Cortex of kidney (tissue), 1 donor: ENCODE measurements around the gene FAM227B.
"Not testable (repeated sequence)": the region's sequence is repeated elsewhere in the genome, so short reads cannot be mapped to it uniquely, and the experiment has no call there.

Experiments
- DNase-seq: peaks from one replicate; lab custom pipeline; 2025; lab: John Stamatoyannopoulos, UW

FAM227B gene

DNA sequence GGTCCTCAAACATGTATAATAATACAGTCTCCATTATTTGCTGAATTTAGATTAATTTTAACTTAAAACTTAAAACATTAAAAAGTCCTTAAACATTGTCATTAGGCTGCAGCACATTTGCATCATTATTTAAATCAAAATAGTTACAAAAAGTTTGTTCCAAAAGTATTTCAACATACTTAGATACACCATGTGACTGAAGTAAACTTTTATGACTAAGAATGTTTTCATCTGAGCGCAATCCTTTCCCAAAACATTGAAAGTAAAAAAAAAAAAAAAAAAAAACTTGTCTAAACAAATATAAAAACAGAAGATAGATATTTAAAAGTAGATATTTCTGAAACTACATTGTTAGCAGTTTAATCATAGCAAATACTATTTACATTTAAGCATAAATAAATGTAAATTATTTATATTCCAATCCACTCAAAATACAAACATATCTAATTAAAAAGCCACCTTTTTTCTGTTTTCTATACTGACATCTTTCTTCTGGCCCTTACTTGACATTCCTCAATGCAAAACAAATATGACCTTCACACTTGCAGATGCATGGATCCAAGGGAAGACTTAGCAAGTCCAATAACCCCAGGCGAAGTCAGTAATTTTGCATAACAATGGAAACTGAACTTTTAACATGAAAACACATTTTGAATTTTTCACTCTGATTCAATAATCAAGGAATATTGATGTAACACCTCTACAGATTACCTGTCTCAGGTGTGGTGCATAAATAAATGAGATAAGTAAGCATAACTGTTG, 10.3 kb downstream of the FAM227B start:
- DNase-seq: no peak

DNA sequence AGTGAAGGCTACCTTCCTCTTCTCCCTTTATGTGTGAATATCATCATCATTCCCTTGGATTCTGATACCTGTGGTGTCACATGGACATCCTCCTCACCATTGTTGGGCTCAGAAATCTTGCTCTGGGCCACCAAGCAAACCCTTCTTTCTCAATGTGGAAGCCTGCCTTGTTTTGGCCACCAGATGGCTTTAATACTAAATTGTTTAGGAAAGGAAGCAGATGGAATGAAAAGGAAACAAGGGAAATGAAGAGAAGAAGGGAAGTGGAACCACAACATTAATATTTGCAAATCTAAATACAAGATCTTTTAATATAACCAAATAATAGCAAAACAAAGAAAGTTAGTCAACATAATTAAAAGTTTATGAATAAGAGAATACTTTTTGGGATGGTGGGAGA, 14.0 kb downstream of the FAM227B start:
- DNase-seq: no peak

DNA sequence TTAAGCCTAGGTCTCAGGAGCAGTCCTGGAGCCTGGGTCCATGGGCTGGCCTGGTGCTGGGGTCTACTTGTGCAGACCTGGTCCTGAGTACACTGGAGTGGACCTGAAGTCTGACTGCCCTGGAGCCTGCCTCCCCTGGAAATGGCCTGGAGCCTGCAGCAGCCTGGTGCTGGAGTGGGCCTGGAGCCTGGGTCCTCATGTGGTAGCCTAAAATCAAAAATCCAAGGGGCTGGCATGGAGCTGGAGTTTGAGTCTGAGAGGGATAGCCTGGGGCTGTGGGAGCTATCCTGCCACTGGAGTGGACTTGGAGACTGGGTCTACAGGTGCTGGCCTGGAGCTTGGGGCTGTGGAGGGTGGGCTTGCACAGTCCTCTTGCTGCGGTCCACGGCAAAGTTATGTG, 15.0 kb downstream of the FAM227B start:
- DNase-seq: no peak

DNA sequence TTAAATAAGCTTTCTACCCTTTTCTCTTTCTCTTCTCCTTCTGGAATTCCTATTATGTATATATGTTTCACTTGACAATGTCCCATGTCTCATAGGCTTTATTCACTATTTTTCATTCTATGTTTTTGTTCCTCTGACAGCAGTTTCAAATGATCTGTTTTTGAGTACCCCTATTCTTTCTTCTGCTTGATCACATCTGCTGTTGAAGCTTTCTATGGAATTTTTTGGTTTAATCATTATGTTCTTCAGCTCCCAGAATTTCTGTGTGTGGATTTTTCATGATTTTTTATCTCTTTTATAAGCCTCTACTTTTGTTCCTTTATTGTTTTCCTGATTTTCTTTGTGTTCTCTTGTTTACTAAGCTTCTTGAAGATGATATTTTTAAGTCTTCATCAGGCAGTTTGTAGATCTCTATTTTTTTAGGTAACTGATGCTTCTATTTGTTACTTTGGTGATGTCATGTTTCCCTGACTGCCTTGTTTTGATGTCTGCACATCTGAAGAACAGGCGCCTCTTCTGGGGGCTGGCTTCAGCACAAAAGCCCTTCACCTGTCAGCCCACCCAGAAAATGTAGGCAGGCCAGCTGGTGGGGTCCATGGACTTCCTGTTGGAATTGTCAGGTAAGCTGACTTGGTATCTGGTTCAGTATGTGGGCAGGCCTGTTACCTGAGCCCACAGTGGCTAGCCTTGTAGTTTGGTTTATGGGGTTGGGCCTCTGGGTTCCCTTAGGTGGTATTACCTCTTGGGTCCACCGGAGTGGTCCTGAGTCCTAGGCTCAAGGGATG, 15.8 kb downstream of the FAM227B start:
- no peak for DNase-seq

DNA sequence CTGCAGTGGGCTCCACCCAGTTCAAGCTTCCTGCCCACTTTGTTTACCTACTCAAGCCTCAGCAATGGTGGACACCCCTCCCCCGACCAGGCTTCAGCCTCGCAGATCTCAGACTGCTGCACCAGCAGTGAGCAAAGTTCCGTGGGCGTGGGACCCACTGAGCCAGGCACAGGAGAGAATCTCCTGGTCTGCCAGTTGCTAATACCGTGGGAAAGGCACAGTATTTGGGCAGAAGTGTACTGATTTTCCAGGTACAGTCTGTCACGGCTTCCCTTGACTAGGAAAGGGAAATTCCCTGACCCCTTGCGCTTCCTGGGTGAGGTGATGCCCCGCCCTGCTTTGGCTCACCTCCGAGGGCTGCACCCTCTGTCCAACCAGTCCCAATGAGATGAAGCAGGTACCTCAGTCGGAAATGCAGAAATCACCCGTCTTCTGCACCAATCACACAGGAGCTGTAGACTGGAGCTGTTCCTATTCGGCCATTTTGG, 27.7 kb downstream of the FAM227B start:
- not testable (repeated sequence) for DNase-seq

DNA sequence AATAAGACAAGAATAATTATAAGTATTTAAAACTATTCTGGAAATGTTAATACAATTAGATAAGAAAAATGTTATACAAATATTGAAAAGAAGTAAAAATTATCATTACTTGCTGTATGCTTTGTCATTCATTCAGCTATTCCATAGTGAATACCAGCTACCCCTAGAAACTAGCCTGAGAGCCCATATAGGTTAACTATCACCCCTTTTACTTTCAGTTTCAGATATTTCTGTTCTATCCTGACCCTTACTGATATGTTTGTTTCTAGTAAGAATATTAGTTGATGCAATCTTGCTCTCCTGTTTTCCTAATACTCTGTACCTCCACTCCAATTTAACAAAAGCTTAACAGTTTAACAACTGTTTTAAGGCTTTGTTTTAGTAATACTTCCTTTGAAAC, 31.6 kb downstream of the FAM227B start:
- no peak for DNase-seq

DNA sequence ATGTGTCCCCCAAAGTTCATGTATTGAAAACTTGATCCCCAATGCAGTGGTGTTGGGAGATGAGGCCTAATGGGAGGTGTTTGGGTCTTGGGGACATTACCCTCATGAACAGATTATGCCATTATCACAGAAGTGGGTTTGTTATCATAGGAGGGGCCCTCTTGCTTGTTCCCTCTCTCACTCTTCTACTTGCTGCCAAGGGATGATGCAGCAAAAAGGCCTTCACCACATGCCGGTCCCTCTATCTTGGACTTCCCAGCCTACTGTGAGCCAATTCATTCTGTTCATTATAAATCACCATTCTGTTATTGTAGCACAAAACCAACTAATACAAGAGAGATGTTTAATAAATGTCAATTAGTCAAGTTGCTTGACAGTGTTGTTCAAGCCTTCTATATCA, 47.2 kb downstream of the FAM227B start:
- DNase-seq: no peak

DNA sequence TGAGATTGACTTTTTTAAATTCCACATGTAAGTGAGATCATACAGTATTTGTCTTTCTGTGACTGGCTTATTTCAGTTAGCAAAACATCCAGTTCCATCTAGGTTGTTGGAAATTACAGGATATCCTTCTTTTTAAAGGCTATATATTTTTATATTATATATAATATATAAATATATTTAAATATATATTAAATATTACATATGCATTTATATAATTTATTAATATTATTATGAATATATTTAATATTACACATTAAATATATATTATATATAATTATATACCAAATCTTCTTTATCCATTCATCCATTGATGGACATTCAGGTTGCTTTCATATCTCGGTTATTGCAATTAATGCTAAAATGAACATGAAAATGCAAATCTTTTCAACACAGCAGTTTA, 49.9 kb downstream of the FAM227B start:
- no peak for DNase-seq

DNA sequence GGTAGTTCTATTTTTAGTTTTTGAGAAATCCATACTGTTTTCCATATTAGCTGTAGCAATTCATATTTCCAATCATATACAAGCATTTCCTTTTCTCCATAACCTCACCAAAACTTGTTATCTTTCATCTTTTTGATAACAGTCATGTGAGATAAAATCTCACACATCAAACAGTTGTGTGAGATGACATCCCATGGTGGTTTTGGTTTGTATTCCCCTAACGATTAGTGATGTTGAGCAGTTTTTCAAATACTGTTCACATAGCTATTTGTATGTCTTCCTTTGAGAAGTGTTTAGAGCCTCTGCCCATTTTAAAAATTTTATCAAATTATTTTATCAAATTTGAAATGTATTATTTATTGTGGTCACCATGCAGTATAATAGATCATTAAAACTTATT, 50.4 kb downstream of the FAM227B start:
- DNase-seq: no peak

DNA sequence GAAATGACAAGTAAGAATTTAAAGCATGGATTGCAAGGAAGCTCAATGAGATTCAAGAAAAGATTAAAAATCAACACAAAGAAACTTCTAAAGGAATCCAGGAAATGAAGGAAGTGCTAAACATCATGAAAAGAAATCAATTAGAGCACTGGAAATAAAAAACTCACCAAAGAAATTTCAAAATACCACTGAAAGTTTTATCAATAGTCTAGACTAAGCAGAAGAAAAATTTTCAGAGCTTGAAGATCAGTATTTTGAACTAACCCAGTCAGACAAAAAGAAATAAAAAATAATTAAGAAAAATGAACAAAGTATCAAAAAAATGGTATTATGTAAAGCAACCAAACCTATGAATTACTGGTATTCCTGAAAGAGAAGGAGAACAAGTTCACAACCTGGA, 60.6 kb downstream of the FAM227B start:
- no peak for DNase-seq

DNA sequence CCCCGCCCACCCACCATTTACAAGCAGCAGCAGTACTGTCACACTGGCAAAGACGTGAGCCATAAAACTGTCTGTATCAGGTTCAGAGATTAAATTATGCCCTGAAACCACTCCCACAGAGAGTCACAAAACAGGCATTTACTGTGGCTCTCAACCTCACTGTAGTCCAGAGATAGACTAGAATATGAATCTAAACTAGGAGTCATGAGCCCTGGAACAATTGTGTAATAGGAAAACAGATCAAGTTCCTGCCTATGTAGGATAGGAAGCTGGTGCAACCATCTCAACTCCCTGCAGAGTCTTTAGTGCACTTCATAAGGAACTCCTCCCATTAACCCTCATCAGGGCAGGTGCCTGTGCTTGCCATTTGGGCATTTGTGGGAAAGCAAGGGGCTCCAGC, 61.7 kb downstream of the FAM227B start:
- DNase-seq: no peak

DNA sequence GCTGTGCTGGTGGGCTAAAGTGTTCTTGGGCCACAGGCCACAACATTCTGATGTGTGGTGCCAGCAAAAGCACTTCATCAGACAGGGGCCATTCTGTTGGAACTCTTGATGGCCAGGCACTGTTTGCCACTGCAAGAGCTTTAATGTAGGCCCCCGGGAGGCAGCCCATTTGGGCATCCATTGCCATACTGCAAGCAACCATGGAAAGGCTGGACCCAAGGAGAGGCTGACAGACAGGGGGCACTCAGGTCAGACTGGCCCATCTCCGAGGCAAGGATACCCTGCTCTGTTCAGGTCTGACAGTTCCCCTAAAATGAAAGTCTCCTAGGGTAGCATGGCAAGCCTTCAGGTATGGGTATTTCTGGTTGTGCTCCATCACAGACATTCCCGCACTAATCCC, 64.2 kb downstream of the FAM227B start:
- DNase-seq: no peak

DNA sequence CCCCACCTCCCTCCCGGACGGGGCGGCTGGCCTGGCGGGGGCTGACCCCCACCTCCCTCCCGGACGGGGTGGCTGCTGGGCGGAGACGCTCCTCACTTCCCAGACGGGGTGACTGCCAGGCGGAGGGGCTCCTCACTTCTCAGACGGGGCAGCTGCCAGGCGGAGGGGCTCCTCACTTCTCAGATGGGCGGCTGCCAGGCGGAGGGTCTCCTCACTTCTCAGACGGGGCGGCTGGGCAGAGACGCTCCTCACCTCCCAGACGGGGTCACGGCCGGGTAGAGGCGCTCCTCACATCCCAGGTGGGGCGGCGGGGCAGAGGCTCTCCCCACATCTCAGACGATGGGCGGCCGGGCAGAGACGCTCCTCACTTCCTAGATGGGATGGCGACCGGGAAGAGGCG, 70.3 kb downstream of the FAM227B start:
- DNase-seq: not testable (repeated sequence)

DNA sequence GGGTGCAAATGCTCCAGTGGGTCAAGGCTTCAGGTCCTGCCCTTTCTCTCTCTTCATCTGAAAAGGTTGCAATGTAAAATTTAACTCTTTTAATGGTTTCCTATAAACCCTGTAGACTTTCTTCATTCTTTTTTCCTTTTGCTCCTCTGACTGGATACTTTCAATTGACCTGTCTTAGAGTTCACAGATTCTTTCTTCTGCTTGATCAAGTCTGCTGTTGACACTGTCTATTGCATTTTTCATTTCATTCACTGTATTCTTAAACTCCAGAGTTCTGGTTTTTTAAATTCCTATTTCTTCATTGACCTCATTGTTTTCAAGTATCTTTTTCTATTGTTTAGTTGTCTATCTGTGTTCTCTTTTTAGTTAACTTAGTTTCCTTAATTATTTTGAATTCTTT, 82.1 kb downstream of the FAM227B start:
- no peak for DNase-seq

DNA sequence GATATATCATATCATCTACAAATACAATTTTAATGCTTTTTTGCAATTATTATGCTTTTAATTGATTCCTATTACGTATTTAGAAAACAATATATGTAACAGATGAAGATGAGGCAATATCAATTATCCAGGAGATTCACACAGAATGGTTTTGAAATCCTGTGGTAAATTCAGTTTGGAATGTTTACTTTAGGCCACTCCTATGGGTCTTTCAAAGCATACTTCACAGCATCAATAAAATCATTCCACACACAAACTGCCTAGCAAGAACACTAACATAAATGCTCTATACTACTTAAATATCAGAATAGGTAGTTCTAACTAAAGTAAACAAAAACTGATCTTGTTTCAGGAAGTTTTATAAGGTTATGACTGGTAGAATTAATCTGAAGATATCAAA, 90.5 kb downstream of the FAM227B start:
- no peak for DNase-seq

DNA sequence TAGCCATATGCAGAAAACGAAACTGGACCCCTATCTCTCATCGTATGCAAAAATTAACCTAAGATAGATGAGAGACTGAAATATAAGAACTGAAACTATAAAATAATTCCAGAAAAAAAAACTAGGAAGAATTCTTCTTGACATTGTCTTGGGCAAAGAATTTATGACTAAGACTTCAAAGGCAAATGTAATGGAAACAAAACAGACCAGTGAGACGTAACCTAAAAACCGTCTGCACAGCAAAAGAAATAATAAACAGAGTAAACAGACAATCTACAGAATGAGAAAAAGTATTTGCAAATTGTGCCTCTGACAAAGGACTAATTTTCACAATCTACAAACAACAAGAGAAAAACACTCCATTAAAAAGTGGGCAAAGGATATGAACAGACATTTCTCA, 92.3 kb downstream of the FAM227B start:
- no peak for DNase-seq

DNA sequence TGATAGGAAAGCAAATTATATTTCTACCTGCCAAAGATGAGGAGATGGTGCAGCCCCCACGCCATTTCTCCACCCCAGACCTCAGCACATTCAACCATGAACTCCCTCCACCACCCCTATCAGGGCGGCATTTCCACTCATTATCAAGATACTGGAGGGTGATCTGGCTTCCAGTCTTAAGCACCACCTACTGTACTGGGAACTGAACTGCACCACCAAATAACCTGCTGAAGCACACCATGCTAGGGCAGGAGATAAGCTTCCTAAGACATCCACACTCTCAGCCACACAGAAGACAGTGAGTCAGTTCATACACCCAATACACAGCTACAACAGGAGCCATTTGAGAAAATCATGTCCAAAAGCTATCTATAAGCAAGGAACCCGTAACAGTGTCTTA, 98.8 kb downstream of the FAM227B start:
- no peak for DNase-seq

DNA sequence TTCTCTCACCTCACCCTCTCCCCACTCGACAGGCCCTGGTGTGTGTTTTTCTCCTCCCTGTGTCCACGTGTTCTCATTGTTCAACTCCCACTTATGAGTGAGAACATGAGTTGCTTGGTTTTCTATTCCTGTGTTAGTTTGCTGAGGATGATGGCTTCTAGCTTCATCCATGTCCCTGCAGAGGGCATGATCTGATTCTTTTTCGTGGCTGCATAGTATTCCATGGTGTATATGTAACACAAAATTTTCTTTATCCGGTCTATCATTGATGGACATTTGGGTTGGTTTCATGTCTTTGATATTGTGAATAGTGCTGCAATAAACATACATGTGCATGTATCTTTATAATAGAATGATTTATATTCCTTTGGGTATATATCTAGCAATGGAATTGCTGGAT, 107.9 kb downstream of the FAM227B start:
- DNase-seq: not testable (repeated sequence)

DNA sequence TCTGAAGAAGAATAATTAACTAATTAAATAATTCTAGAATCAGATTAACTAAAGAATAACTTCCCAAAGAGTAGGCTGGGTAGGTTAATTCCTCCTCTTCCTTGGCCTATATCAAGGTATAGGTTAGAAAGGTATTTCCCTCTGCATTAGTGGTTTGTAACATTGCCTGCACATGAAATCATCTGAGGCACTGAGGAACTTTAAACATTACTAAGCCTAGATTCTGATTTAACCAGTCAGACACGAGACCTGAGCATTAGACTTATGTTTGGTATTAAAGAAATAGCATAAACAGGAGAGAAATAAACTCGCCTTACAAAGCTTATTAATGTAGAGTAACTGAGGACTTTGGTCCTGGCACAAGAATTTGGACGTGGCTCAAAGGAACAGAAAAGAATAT, 113.4 kb downstream of the FAM227B start:
- DNase-seq: no peak

DNA sequence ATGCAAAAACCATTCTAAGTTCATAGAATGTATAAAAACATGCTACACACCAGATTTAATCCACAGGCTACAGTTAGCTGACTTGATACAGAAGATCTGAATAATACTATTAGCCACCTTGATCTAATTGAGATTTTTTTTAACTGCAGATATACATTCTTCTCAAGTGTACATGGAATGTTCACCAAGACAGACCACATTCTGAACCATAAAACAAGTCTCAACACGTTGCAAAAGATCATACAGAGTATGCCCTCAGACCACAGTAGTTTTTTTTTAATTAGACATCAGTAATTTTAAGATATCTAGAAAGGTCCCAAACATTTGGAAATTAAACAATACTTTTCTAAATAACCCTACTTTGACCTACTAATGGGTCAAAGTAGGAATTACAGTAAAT, 114.3 kb downstream of the FAM227B start:
- no peak for DNase-seq

DNA sequence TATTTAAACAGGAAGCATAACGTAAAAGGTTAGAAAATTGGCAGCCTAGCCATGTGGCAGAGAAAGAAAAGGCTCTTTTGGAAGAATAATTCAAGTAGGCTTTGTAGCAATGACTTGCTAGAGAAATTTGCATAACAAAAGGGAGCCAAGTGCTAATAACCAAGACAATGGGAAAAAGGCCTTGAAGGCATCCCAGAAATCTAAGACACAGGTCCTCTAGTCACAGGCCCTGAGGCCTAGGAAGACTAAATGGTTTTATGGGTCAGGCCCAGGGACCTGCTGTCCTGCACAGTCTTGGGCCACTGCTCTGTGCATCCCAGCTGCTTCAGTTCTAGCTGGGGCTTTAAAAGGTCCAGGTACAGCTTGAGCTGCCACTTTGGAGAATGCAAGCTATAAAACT, 119.0 kb downstream of the FAM227B start:
- DNase-seq: no peak

DNA sequence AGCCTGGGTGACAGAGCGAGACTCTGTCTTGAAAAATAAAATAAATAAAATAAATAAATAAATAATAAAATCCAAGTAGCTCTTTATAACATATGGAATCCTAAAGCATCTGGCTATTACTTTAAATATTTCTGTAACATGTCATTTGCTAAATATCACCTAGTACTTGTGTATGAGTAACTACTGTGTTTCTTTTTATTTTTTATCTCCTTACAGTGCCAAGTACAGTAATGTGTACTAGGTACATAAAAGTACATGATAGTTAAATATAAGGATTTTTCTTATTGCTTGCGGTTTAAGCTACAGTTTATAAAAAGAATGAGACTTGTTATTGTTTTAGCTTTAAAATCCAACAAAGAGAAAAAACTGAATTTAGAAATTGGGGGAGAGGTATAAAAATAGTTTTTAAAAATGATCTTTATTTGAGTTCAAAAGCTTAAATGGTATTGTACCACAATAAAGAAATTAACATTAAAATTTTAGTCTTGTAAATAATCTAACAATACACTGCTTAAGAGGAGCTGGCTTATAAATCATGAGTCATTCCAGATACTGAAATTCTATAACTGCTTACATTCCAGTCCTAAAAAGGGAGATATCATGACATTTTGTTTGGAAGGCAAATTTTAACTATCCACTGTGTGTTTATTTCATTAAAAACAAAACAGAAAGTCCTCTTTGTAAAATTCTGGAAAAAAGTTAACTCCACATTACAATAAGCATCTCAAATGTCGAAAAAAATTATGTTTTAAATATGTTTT, 124.4 kb downstream of the FAM227B start:
- DNase-seq: no peak

DNA sequence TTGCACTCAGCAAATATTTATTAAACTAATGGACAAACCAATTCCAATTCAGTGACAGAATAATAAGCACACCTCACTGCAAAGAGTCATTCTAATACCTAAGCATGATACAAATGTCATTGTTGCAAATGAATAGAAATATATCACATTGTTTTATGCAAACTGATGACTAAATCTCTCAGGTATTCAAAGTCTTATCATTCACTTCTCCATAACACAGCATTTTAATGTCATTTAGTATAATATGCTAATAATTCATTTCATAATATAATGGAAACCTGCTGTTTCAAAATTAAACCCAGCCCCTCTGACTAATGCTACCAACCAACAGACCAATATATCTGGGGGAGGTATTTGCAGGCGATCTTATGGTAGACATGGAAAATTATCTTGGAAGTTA, 125.8 kb downstream of the FAM227B start:
- no peak for DNase-seq
